GM12878 (cell line): Measurements from ENCODE around the gene GGPS1. TPM values are rescaled to one million over a fixed set of nuclear protein-coding genes. Genes with fewer than 3 reads are reported as not detected.

Experiments
- ATAC-seq: fragments of 200-7000 bp; cut with Tn5 transposase; 3 replicates; pipeline ENCODE4 v1.9.1; 2020; ENCODE audit warnings: mild to moderate bottlenecking, moderate library complexity
- BruUV-seq: library from RNA; stranded (reverse); fragments of 400-500 nt; replicated peaks from 2 replicates; lab custom pipeline; 2021; lab: Mats Ljungman, UMichigan
- CTCF ChIA-PET: fragments of 300-600 bp; sonication (Branson Sonifier 250); formaldehyde crosslinking; extraction: SDS; loops from one replicate; lab custom pipeline; 2021; ENCODE audit warnings: inconsistent platforms; lab: Yijun Ruan, JAX
- POLR2A ChIA-PET: fragments of 350-600 bp; formaldehyde crosslinking; extraction: SDS; loops from one replicate; lab custom pipeline; 2021; ENCODE audit warnings: inconsistent platforms; lab: Charles Lee
- RAD21 ChIA-PET: fragments of 300-600 bp; sonication (Branson Sonifier 250); formaldehyde crosslinking; loops from one replicate; lab custom pipeline; 2023; ENCODE audit warnings: antibody characterized with exemption; ENCODE audit not compliant: unreplicated experiment; lab: Charles Lee
- SMC1A ChIA-PET: fragments of 300-600 bp; sonication (Branson Sonifier 250); formaldehyde crosslinking; loops from one replicate; lab custom pipeline; 2023; ENCODE audit not compliant: unreplicated experiment, uncharacterized antibody; lab: Charles Lee
- DNase-seq: peaks from one replicate; pipeline ENCODE4 v3.0.0-alpha.2; 2011; ENCODE audit warnings: low read depth, low spot score
- FAIRE-seq: peaks from 3 replicates; lab custom pipeline; 2011; peaks lifted over from hg19 to GRCh38; lab: Jason Lieb, UNC
- H2AFZ ChIP-seq: 2 replicates; pipeline ENCODE4 v1.6.0; 2011; ENCODE audit warnings: low read depth, low read length, control low read depth; ENCODE audit not compliant: control insufficient read depth
- H3K27ac ChIP-seq: 2 replicates; pipeline ENCODE4 v1.5.1; 2011; ENCODE audit warnings: control low read depth; ENCODE audit not compliant: control insufficient read depth, insufficient read depth
- H3K27me3 ChIP-seq, 2 experiments: replicated peaks in 1 of 2; 2 replicates each; pipeline versions ENCODE4 v1.6.0 to v1.6.1; 2011; ENCODE audit warnings: low read length in 1 of 2; ENCODE audit not compliant: control insufficient read depth in 2 of 2, insufficient read depth in 2 of 2
- H3K36me3 ChIP-seq, 2 experiments: 2 replicates each; pipeline ENCODE4 v1.5.1; 2011; ENCODE audit warnings: low read length in 1 of 2; ENCODE audit not compliant: control insufficient read depth in 2 of 2, insufficient read depth in 2 of 2
- H3K4me1 ChIP-seq: 2 replicates; pipeline ENCODE4 v1.6.1; 2011; ENCODE audit warnings: mild to moderate bottlenecking, low read length, moderate library complexity, mixed read lengths; ENCODE audit not compliant: control insufficient read depth, insufficient read depth
- H3K4me2 ChIP-seq: 2 replicates; pipeline ENCODE4 v1.6.0; 2011; ENCODE audit warnings: control low read depth; ENCODE audit not compliant: control insufficient read depth, insufficient read depth
- H3K4me3 ChIP-seq: fragments of 200-600 bp; sonication (generic); 2 replicates; pipeline ENCODE4 v1.5.1; 2016
- H3K79me2 ChIP-seq: 2 replicates; pipeline ENCODE4 v1.6.0; 2011; ENCODE audit warnings: low read length; ENCODE audit not compliant: control insufficient read depth, insufficient read depth
- H3K9ac ChIP-seq: 2 replicates; pipeline ENCODE4 v1.8.0; 2011; ENCODE audit warnings: low read length, control low read depth, mixed read lengths; ENCODE audit not compliant: control insufficient read depth, insufficient read depth
- H3K9me3 ChIP-seq: replicated peaks from 3 replicates; pipeline ENCODE4 v1.5.1; 2011; ENCODE audit warnings: mild to moderate bottlenecking, low read length; ENCODE audit not compliant: control insufficient read depth, insufficient read depth
- H4K20me1 ChIP-seq: 2 replicates; pipeline ENCODE4 v1.6.0; 2011; ENCODE audit not compliant: control insufficient read depth, insufficient read depth
- ATF7 ChIP-seq: fragments of 450-650 bp; IDR thresholded peaks from 2 replicates; pipeline ENCODE4 v1.6.1; 2016; ENCODE audit warnings: low read depth, mild to moderate bottlenecking
- ESRRA ChIP-seq: IDR thresholded peaks from 2 replicates; pipeline ENCODE4 v1.6.1; 2012; ENCODE audit warnings: mild to moderate bottlenecking, low read length, improper control_type of control experiment
- IKZF2 ChIP-seq, 2 experiments: fragments of 450-650 bp; IDR thresholded peaks; 2 replicates each; pipeline ENCODE4 v1.6.1; 2017; ENCODE audit warnings: mild to moderate bottlenecking in 2 of 2, moderate library complexity in 2 of 2
- KLF5 ChIP-seq: fragments of 450-650 bp; IDR thresholded peaks from 2 replicates; pipeline ENCODE4 v1.6.1; 2014; ENCODE audit warnings: mild to moderate bottlenecking; ENCODE audit not compliant: partially characterized antibody
- NFYA ChIP-seq: IDR thresholded peaks from 2 replicates; pipeline ENCODE4 v1.6.1; 2011; ENCODE audit warnings: low read depth, mild to moderate bottlenecking, low read length, improper control_type of control experiment, borderline replicate concordance
- RCOR1 ChIP-seq: conservative IDR thresholded peaks from 2 replicates; pipeline ENCODE4 v1.6.1; 2012; ENCODE audit warnings: low read depth, low read length, improper control_type of control experiment
- SIX5 ChIP-seq: IDR thresholded peaks from 2 replicates; pipeline ENCODE4 v1.6.1; 2011; ENCODE audit warnings: mild to moderate bottlenecking, low read depth, low read length, moderate library complexity; ENCODE audit not compliant: severe bottlenecking
- SMAD1 ChIP-seq: fragments of 450-650 bp; IDR thresholded peaks from 2 replicates; pipeline ENCODE4 v1.6.1; 2018; ENCODE audit warnings: mild to moderate bottlenecking, low read depth; ENCODE audit not compliant: partially characterized antibody
- SREBF1 ChIP-seq: IDR thresholded peaks from 2 replicates; pipeline ENCODE4 v1.6.1; 2012; ENCODE audit warnings: mild to moderate bottlenecking, low read length
- TAF1 ChIP-seq: IDR thresholded peaks from 2 replicates; pipeline ENCODE4 v1.6.1; 2011; ENCODE audit warnings: mild to moderate bottlenecking, low read depth, low read length, borderline replicate concordance
- WGBS: methylation state at CpG from one replicate; pipeline ENCODE4 v1.1.6; 2016; ENCODE audit warnings: low lambda C conversion rate; ENCODE audit not compliant: insufficient replicate concordance, insufficient coverage; ENCODE audit errors: missing lambda C conversion rate; 5-methylcytosine and 5-hydroxymethylcytosine counted together
- in situ Hi-C: fragments of 300-500 bp; cut with MboI; formaldehyde crosslinking; loops from 9 replicates; pipeline ENCODE4 v1.14.3; 2018; ENCODE audit warnings: mixed read lengths
- intact Hi-C: fragments of 100-400 bp; cut with micrococcal nuclease; formaldehyde crosslinking; loops from one replicate; pipeline ENCODE4 v1.14.2; 2022; ENCODE audit not compliant: unreplicated experiment
- polyA plus RNA-seq, 11 experiments: library from polyadenylated mRNA; depleted of rRNA in 4 of 11; unstranded in 6 of 11; stranded (reverse) in 5 of 11; fragments of >200 nt; fragmentation: Nextera tagmentation in 4 of 11; fragmentation: Illumina TruSeq in 1 of 11; extraction: Ambion mirVana in 4 of 11; extraction: Trizol in 1 of 11; gene quantifications; 1 replicate in 1 of 11; 2 replicates in 10 of 11; pipeline versions ENCODE4 v1.2.1 to v1.2.3, GENCODE V29; 2011 to 2016; ENCODE audit warnings: inconsistent platforms in 2 of 11, missing spikeins in 2 of 11, low read depth in 1 of 11
- total RNA-seq, 4 experiments: library from RNA; depleted of rRNA in 3 of 4; stranded (reverse); fragments of >200 nt in 3 of 4; fragmentation: Illumina TruSeq in 1 of 4; extraction: Trizol in 1 of 4; gene quantifications; 2 replicates each; pipeline versions ENCODE4 v1.2.1 to v1.2.3, GENCODE V29; 2013 to 2021
- TF ChIP-seq, protein P1 (sequence below): IDR thresholded peaks from 2 replicates; pipeline ENCODE4 v1.6.1; 2011; ENCODE audit warnings: borderline replicate concordance, low read depth, mild to moderate bottlenecking, moderate library complexity, low read length; ENCODE audit not compliant: insufficient read depth, poor library complexity, severe bottlenecking
- TF ChIP-seq, protein P2 (sequence below): fragments of 450-650 bp; IDR thresholded peaks from 2 replicates; pipeline ENCODE4 v1.6.1; 2018; ENCODE audit warnings: borderline replicate concordance, mild to moderate bottlenecking; ENCODE audit not compliant: partially characterized antibody

Gene GGPS1
- total and polyA plus RNA-seq, 10 of the 15 experiments (the other 5 are each of a cell fraction or from before 2014, with no cell fraction given), result 15.1 to 36.0 (median 25.3) TPM

DNA sequence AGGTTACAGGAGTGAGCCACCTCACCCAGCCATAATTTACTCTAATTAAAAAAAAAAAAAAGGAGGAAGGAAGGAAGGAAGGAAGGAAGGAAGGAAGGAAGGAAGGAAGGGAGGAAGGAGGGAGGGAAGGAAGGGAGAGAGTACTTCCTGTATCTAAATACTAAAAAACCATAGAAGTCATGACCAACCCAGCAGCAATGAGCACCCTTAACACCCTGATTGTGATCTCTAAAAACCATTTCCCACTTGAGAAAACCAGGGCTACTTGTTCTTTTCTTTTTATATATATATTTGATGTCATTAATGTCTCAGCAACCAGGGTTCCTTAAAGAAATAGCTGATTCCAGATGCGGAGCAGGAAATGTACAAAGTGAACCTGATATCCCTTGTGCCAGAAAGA lies 31.6 kb upstream of the GGPS1 start:
- Histone ChIP-seq H3K4me2 (no peak overlapping the region), H3K9me3 (peaks cover 5% of the 10 kb centered on the region; the same call in 2 of the 3 replicates), H2AFZ (no peak overlapping the region), H3K9ac (no peak overlapping the region), H3K79me2 (peaks cover 67% of the 10 kb centered on the region), H3K4me1 (peaks cover 4% of the 10 kb centered on the region; the same call in 1 of the 2 replicates)
- ChIA-PET RAD21 (no interaction called here), POLR2A (interaction anchor here (1.3 kb wide), 1 partner anchor 8 kb away, joined by 3 read pairs; no protein-coding TSS in a partner anchor), SMC1A (interaction anchor here (1.0 kb wide), 1 partner anchor 10 kb away, joined by 3 read pairs; no protein-coding TSS in a partner anchor), CTCF (no interaction called here)
- DNase-seq (no peak), ATAC-seq (no peak), FAIRE-seq (no peak)
- BruUV-seq, result no TSS peak
- TF ChIP-seq ESRRA (no peak), SMAD1 (no peak), ATF7 (no peak), SREBF1 (no peak), RCOR1 (no peak), SIX5 (no peak), TAF1 (no peak), NFYA (no peak), KLF5 (no peak), IKZF2 (IDR thresholded peaks at IDR 0.05) (no peak)
- TF ChIP-seq, protein P1, sequence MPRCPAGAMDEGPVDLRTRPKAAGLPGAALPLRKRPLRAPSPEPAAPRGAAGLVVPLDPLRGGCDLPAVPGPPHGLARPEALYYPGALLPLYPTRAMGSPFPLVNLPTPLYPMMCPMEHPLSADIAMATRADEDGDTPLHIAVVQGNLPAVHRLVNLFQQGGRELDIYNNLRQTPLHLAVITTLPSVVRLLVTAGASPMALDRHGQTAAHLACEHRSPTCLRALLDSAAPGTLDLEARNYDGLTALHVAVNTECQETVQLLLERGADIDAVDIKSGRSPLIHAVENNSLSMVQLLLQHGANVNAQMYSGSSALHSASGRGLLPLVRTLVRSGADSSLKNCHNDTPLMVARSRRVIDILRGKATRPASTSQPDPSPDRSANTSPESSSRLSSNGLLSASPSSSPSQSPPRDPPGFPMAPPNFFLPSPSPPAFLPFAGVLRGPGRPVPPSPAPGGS, result no peak
- TF ChIP-seq, protein P2, sequence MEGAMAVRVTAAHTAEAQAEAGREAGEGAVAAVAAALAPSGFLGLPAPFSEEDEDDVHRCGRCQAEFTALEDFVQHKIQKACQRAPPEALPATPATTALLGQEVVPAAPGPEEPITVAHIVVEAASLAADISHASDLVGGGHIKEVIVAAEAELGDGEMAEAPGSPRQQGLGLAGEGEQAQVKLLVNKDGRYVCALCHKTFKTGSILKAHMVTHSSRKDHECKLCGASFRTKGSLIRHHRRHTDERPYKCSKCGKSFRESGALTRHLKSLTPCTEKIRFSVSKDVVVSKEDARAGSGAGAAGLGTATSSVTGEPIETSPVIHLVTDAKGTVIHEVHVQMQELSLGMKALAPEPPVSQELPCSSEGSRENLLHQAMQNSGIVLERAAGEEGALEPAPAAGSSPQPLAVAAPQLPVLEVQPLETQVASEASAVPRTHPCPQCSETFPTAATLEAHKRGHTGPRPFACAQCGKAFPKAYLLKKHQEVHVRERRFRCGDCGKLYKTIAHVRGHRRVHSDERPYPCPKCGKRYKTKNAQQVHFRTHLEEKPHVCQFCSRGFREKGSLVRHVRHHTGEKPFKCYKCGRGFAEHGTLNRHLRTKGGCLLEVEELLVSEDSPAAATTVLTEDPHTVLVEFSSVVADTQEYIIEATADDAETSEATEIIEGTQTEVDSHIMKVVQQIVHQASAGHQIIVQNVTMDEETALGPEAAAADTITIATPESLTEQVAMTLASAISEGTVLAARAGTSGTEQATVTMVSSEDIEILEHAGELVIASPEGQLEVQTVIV, result no peak
- TF ChIP-seq, all 136 proteins: peak for 0
- Histone ChIP-seq H4K20me1 (no peaks in the 10 kb centered on the region; the same call in 1 of the 2 replicates), H3K27me3 (no peaks in the 10 kb centered on the region), H3K27ac (no peak overlapping the region), H3K4me3 (no peak overlapping the region), H3K36me3 (peaks cover 0 to 3% of the 10 kb centered on the region in 2 experiments; a peak in 2 of 4 replicates)
- intact Hi-C loops (no loop called here), in situ Hi-C loops (no loop called here)
- WGBS, result 94% methylated on average over 1 of the region's 1 CpG
